K562 (cell line): ENCODE data around the gene RPL27. TPM values are rescaled to one million over a fixed set of nuclear protein-coding genes. Genes with fewer than 3 reads are reported as not detected.

Experiments
- ARID2 ChIP-seq: fragments of 450-650 bp; IDR thresholded peaks from 2 replicates; pipeline ENCODE4 v1.6.1; 2017; ENCODE audit warnings: antibody characterized with exemption, mild to moderate bottlenecking
- CBX2 ChIP-seq: fragments of 200-600 bp; sonication (generic); IDR thresholded peaks from one replicate; pipeline ENCODE4 v1.6.1; 2012; ENCODE audit warnings: mild to moderate bottlenecking, low read length, inconsistent platforms; ENCODE audit not compliant: insufficient read depth, poor library complexity, severe bottlenecking
- CBX3 ChIP-seq, 2 experiments: IDR thresholded peaks; 1 replicate in 1 of 2; 2 replicates in 1 of 2; pipeline ENCODE4 v1.6.1; 2012; ENCODE audit warnings: inconsistent platforms in 2 of 2, low read length in 2 of 2, borderline replicate concordance in 1 of 2, control low read depth in 1 of 2
- CSDE1 ChIP-seq, 2 experiments: fragments of 450-650 bp; IDR thresholded peaks; 2 replicates each; pipeline ENCODE4 v1.6.1; 2016; ENCODE audit warnings: mild to moderate bottlenecking in 1 of 2
- DDX20 ChIP-seq: fragments of 450-650 bp; IDR thresholded peaks from 2 replicates; pipeline ENCODE4 v1.6.1; 2016; ENCODE audit warnings: missing genetic modification characterization, low read depth, mild to moderate bottlenecking, missing compliant biosample characterization, moderate library complexity
- ELF2 ChIP-seq: fragments of 250-450 bp; sonication (Bioruptor Pico); IDR thresholded peaks from 2 replicates; pipeline ENCODE4 v1.5.0; 2021; ENCODE audit warnings: mild to moderate bottlenecking
- ELF4 ChIP-seq: fragments of 450-650 bp; formaldehyde crosslinking; IDR thresholded peaks from 2 replicates; pipeline ENCODE4 v1.4.0; 2022; ENCODE audit warnings: missing genetic modification characterization
- ETV1 ChIP-seq: fragments of 450-650 bp; conservative IDR thresholded peaks from 2 replicates; pipeline ENCODE4 v1.6.1; 2016; ENCODE audit warnings: missing genetic modification characterization, control low read depth, low read depth, missing compliant biosample characterization
- FOXP1 ChIP-seq: sonication (generic); formaldehyde crosslinking; IDR thresholded peaks from 2 replicates; pipeline ENCODE4 v1.8.0; 2022; ENCODE audit warnings: mild to moderate bottlenecking, missing genetic modification reagents
- HDAC3 ChIP-seq: fragments of 450-650 bp; IDR thresholded peaks from 2 replicates; pipeline ENCODE4 v1.6.1; 2018; ENCODE audit warnings: borderline replicate concordance, mild to moderate bottlenecking, moderate library complexity; ENCODE audit not compliant: partially characterized antibody
- MEIS2 ChIP-seq: fragments of 450-650 bp; IDR thresholded peaks from 2 replicates; pipeline ENCODE4 v1.6.1; 2014; ENCODE audit warnings: mild to moderate bottlenecking; ENCODE audit not compliant: partially characterized antibody
- MYBL2 ChIP-seq, 2 experiments: fragments of 450-650 bp in 1 of 2; sonication (generic) in 1 of 2; formaldehyde crosslinking in 1 of 2; IDR thresholded peaks; 2 replicates each; pipeline versions ENCODE4 v1.6.1 to v1.8.1; 2017 to 2022; ENCODE audit warnings: borderline replicate concordance in 1 of 2, inconsistent platforms in 1 of 2, low read depth in 1 of 2, mild to moderate bottlenecking in 1 of 2, missing genetic modification reagents in 1 of 2, moderate library complexity in 1 of 2
- NFE2L1 ChIP-seq: fragments of 450-650 bp; IDR thresholded peaks from 2 replicates; pipeline ENCODE4 v1.6.1; 2016; ENCODE audit warnings: missing genetic modification characterization, low read depth, mild to moderate bottlenecking, missing compliant biosample characterization, moderate library complexity, borderline replicate concordance
- NFXL1 ChIP-seq: fragments of 450-650 bp; formaldehyde crosslinking; IDR thresholded peaks from 2 replicates; pipeline ENCODE4 v1.4.0; 2021; ENCODE audit warnings: mild to moderate bottlenecking
- PHF21A ChIP-seq: fragments of 450-650 bp; IDR thresholded peaks from 2 replicates; pipeline ENCODE4 v1.6.1; 2017; ENCODE audit warnings: low read depth, borderline replicate concordance
- POLR2H ChIP-seq: IDR thresholded peaks from 2 replicates; pipeline ENCODE4 v1.6.1; 2016; ENCODE audit warnings: missing genetic modification characterization, low read depth, mild to moderate bottlenecking, control low read depth, missing compliant biosample characterization, moderate library complexity
- USF1 ChIP-seq: sonication (generic); formaldehyde crosslinking; IDR thresholded peaks from 2 replicates; pipeline ENCODE4 v1.9.0; 2022; ENCODE audit warnings: mild to moderate bottlenecking, missing genetic modification reagents
- ZC3H4 ChIP-seq: sonication (generic); formaldehyde crosslinking; IDR thresholded peaks from 2 replicates; pipeline ENCODE4 v1.9.0; 2021; ENCODE audit warnings: missing genetic modification reagents, borderline replicate concordance
- ZEB2 ChIP-seq: fragments of 450-650 bp; IDR thresholded peaks from 2 replicates; pipeline ENCODE4 v1.6.1; 2016
- ZNF3 ChIP-seq: fragments of 250-450 bp; sonication (Bioruptor Pico); IDR thresholded peaks from 2 replicates; pipeline ENCODE4 v1.5.0; 2021; ENCODE audit warnings: mild to moderate bottlenecking, moderate library complexity
- ZNF354B ChIP-seq: fragments of 250-450 bp; sonication (Bioruptor Pico); IDR thresholded peaks from 2 replicates; pipeline ENCODE4 v1.4.0; 2020
- ZNF384 ChIP-seq: IDR thresholded peaks from 2 replicates; pipeline ENCODE4 v1.6.1; 2012; ENCODE audit warnings: low read depth, low read length, improper control_type of control experiment
- ZNF512 ChIP-seq: IDR thresholded peaks from 2 replicates; pipeline ENCODE4 v1.6.1; 2016; ENCODE audit warnings: missing genetic modification characterization, missing compliant biosample characterization
- ZNF551 ChIP-seq: fragments of 250-450 bp; sonication (Bioruptor Pico); IDR thresholded peaks from 2 replicates; pipeline ENCODE4 v1.5.0; 2021; ENCODE audit warnings: mild to moderate bottlenecking, moderate library complexity
- ZNF668 ChIP-seq: fragments of 250-450 bp; sonication (Bioruptor Pico); IDR thresholded peaks from 2 replicates; pipeline ENCODE4 v1.8.0; 2022; ENCODE audit warnings: mild to moderate bottlenecking, inconsistent platforms
- ZNF699 ChIP-seq: fragments of 250-450 bp; sonication (Bioruptor Pico); IDR thresholded peaks from 2 replicates; pipeline ENCODE4 v1.8.0; 2021; ENCODE audit warnings: mild to moderate bottlenecking, moderate library complexity; ENCODE audit not compliant: insufficient replicate concordance
- ZNF79 ChIP-seq: fragments of 250-450 bp; sonication (Bioruptor Pico); IDR thresholded peaks from 2 replicates; pipeline ENCODE4 v1.4.0; 2020; ENCODE audit warnings: low read depth, mild to moderate bottlenecking, moderate library complexity
- polyA plus RNA-seq, 8 experiments: library from polyadenylated mRNA; depleted of rRNA in 4 of 8; stranded (reverse) in 5 of 8; unstranded in 3 of 8; fragments of >200 nt; fragmentation: Nextera tagmentation in 2 of 8; fragmentation: Illumina TruSeq in 1 of 8; extraction: Ambion mirVana in 2 of 8; extraction: Trizol in 1 of 8; gene quantifications; 2 replicates each; pipeline versions ENCODE4 v1.2.1 to v1.2.3, GENCODE V29; 2011 to 2014; ENCODE audit warnings: inconsistent platforms in 1 of 8, missing spikeins in 1 of 8
- total RNA-seq, 7 experiments: library from RNA; depleted of rRNA in 6 of 7; stranded (reverse); fragments of >200 nt in 6 of 7; fragmentation: Illumina TruSeq in 2 of 7; extraction: Trizol in 2 of 7; gene quantifications; 2 replicates each; pipeline versions ENCODE4 v1.2.1 to v1.2.3, GENCODE V29; 2011 to 2021; ENCODE audit warnings: low replicate concordance in 1 of 7
- TF ChIP-seq, protein P1 (sequence below): fragments of 450-650 bp; formaldehyde crosslinking; conservative IDR thresholded peaks from 2 replicates; pipeline ENCODE4 v1.4.0; 2022; ENCODE audit warnings: mild to moderate bottlenecking, missing genetic modification characterization

RPL27 gene
- total and polyA plus RNA-seq, 9 of the 15 experiments (the other 6 are each of a cell fraction or from before 2014, with no cell fraction given): 1,539 to 6,155 (median 3,710) TPM

DNA sequence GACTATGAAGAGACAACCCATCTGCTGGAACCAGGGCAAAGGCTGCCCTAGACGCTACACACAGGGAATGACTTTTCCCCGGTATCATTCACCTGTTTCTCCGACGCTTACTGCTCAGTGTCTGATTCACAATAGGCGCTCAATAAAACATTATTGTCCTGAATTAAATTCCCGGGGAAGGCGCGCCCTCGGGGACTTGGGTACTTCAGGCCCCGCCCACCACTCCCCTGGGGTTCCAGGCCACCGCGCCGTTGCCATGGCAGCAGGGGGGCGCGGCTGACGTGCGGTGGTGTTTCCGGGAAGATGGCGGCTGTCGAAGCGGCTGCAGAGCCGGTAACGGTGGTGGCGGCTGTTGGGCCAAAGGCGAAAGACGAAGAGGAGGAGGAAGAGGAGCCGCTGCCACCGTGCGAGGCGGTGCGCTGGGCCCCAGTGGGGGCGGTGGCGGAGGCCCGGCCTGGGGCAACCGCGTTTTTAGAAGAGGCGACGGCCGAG is 17.9 kb upstream of the RPL27 start, which contains the start of gene RUNDC1 (continued):
- TF ChIP-seq PHF21A (no peak), ZNF384 (no peak), HDAC3 (no peak), ZEB2 (no peak), ZNF3 (CRISPR knock-in tag) (no peak), ARID2 (no peak), MYBL2 (IDR thresholded peaks at IDR 0.05; ENCODE audit: low read depth) (no peak), MYBL2 (CRISPR knock-in tag; IDR thresholded peaks at IDR 0.05; ENCODE audit: borderline replicate concordance) (no peak), DDX20 (tag) (no peak), ZNF668 (CRISPR knock-in tag) (no peak), FOXP1 (CRISPR knock-in tag) (no peak; the same call in 1 of the 2 replicates), ZNF354B (no peak), ZNF699 (CRISPR knock-in tag) (no peak), CBX3 (IDR thresholded peaks at IDR 0.05; ENCODE audit: borderline replicate concordance in 1 of 2, low read length in 2 of 2) (no peak), NFXL1 (CRISPR knock-in tag) (no peak), CSDE1 (IDR thresholded peaks at IDR 0.05) (peak in 1 of 2 experiments; percentile 92; a peak in 2 of 4 replicates), ZNF551 (CRISPR knock-in tag) (no peak), ELF2 (CRISPR knock-in tag) (peak; percentile 95), CBX2 (no peak), ZNF79 (no peak), ELF4 (peak; percentile 74; the same call in 1 of the 2 replicates), POLR2H (peak; percentile 23; the same call in 1 of the 2 replicates), ZC3H4 (CRISPR knock-in tag) (no peak), NFE2L1 (no peak), ZNF512 (tag) (no peak), USF1 (CRISPR knock-in tag) (no peak), MEIS2 (no peak), ETV1 (tag) (no peak)
- TF ChIP-seq, protein P1, sequence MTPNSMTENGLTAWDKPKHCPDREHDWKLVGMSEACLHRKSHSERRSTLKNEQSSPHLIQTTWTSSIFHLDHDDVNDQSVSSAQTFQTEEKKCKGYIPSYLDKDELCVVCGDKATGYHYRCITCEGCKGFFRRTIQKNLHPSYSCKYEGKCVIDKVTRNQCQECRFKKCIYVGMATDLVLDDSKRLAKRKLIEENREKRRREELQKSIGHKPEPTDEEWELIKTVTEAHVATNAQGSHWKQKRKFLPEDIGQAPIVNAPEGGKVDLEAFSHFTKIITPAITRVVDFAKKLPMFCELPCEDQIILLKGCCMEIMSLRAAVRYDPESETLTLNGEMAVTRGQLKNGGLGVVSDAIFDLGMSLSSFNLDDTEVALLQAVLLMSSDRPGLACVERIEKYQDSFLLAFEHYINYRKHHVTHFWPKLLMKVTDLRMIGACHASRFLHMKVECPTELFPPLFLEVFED (CRISPR knock-in tag): no peak
